ELF-1 (cell line): ENCODE measurements around the gene HTD2.
"Not testable (repeated sequence)": the region's sequence is repeated elsewhere in the genome, so short reads cannot be mapped to it uniquely, and the experiment has no call there.

Source experiments
- DNase-seq: peaks from one replicate; pipeline ENCODE4 v3.0.0-alpha.2; 2016; ENCODE audit warnings: low read depth, low spot score

Gene HTD2

DNA sequence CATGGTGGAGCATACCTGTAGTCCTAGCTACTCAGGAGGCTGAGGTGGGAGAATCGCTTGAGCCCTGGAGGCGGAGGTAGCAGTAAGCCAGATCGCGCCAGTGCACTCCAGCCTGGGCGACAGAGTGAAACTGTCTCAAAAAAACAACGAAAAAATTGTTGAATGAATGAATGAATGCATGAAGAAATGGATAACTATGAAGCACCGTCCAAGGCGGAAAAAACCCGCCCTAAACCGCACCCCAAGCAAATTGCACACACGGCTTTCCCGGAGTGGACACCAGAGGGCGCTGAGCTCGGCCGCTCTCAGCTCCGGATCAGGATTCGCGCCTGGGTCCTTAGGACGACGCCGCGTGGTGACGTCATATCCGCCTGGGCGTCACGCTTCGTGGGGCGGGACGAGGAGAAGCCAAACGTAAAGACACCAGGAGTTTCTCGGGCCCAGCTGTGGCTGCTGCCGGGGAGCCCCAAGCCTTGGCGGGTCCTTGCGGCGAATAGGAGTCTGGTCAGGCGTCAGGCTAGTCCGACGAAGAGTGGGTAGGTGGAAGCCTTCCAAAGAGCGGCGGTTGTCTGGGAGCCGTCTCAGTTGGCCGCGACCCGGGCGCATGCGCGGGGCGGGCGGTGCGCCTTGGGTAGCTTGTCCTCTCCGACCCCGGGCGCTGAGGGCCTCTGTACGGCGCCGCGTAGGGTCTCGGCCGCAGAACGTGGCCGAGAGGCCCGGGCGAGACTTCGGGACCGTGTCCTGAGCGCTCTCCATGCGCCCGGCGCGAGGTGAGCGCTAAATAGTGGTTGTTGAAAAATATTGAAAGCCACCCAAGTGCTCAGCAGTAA, at the start of gene HTD2, which contains the start of gene RPP14:
TSS of gene HTD2 (plus strand) at position 639 of the 830 bp plus-strand sequence. CDS start 11,094 bp downstream, outside the sequence.
TSS of gene RPP14 (plus strand) at position 364 of the 830 bp plus-strand sequence. CDS start 4,085 bp downstream, outside the sequence.
- DNase-seq, result peak; percentile 99

- no peak for DNase-seq
Measured at GRCh38 chr3:58258392-58259055, 47.8 kb upstream of the HTD2 start.

DNA sequence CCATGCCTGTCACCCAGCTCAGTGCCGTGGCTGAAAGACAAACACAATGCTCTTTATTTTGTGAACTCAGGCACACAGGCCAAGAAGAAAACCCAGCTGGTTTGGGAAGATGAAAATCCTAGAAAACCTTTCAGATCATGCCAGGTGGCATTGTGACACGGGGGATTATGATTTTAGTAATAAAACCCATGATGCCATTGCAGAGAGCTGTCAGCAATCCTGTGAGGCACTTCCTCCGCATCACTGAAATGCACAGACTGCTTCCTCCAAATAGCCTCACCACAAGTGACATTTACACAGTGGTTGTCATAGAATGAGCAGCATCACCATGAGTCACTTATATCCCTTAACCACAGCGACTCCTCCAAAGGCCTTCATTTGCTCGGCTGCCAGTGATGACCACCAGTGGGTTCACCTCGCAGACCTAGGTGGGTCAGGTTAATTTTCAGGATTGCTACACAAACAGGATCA, 46.0 kb upstream of the HTD2 start:
- DNase-seq, result no peak

- no peak for DNase-seq
Measured at GRCh38 chr3:58260733-58261132, 45.6 kb upstream of the HTD2 start.

DNA sequence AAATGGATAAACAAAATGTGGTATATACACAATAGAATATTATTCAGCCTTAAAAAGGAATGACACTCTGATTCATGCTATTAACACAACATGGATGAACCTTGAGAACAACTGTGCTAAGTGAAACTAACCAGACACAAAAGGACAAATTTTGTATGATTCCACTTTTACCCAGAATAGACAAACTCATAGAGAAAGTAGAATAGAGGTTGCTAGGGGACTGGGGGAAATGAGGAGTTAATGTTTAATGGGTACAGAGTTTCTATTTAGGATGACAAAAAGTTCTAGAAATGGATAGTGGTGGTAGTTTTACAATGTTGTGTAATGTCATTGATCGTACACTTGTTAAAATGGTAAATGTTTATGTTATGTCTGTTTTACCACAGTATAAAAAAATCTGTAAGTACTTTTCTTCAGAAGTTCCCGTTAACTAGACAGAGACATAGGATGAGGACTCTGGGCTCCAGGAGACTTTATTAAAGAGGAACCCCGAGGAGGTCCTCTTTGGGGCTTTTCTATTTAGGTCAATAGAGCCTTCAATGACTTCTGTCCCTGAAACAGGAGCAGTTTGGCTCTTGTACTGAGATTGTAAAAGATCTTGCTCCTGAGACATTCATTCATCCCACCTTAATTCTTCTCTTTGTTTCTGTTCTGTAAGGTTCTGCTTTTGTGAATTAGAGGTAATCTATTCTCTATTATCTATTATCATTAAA, 44.2 kb upstream of the HTD2 start:
- no peak for DNase-seq

GRCh38 chr3:58266577-58266976, 39.7 kb upstream of the HTD2 start:
- DNase-seq, result no peak

DNA sequence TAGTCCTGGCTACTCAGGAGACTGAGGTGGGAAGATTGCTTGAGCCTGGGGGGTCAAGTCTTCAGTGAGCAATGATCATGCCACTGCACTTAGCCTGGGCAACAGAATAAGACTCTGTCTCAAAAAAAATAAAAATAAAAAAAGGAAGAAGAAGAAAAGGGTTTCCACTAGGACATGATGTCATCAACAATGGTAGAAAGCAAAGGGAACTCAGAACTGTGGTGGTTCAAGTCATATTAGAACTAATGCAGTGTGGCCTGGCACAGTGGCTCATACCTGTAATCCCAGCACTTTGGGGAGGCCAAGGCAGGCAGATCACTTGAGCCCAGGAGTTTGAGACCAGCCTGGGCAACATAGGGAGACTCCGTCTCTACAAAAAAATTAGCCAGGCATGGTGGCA, 38.8 kb upstream of the HTD2 start:
- not testable (repeated sequence) for DNase-seq

- DNase-seq, result no peak
Measured at GRCh38 chr3:58269356-58269755, 37.0 kb upstream of the HTD2 start.

DNA sequence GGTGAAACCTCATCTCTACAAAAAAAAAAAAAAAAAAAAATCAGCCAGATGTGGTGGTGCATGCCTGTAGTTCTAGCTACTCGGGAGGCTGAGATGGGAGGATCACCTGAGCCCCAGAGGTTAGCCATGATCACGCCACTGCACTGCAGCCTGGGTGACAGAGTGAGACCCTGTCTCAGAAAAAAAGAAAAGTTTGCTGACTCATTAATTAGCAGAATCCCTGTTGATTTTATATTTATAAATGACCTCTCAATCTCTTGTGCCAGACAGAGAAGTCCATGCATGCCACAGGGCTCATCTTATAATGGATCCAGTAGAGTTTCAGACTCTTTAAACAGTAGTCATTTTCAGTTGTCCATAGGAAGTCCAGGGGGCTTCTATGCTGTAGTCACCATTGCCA, 35.8 kb upstream of the HTD2 start:
- DNase-seq, result no peak

DNA sequence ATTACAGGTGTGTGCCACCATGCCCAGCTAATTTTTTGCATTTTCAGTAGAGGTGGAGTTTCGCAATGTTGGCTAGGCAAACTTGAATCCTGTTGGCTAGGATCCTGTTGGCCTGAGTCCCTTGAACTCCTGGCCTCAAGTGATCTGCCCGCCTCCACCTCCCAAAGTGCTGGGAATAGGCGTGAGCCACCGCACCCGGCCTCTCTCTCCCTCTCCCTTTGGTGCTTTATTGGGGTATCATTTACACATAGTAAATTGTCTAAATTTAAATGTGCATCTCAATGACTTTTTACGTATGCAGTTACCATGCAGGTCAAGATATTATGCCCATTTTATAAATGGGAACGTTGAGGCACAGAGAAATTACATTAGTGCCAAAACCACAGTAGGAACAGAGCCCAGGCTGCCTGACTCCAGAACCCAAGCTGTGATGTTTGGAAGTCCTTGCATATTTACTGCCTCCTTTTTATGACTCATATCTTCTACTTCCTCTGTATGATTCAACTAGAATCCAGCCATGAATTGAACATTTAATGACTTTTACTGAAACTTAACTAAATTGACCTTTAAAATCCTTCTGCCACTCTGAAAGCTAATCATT, 34.3 kb upstream of the HTD2 start:
- DNase-seq, result no peak

DNA sequence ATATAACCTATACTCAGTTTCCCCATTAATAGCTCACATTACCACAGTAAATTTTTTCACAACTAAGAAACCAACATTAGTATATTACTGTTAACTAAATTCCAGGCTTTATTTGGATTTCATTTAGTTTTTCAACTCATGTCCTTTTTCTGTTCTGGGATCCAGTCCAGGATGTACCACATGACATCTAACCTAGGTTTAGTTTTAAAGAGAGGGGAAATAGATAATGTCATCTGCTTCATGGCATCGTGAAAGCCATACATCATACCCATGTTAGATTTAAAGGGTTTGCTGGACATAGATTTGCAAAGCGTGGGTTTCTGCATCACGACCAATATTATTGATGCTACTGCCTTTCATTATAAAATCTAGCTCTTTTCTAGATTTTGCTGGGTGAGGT, 33.4 kb upstream of the HTD2 start:
- no peak for DNase-seq

GRCh38 chr3:58273362-58273761, 33.0 kb upstream of the HTD2 start:
- not testable (repeated sequence) for DNase-seq

DNA sequence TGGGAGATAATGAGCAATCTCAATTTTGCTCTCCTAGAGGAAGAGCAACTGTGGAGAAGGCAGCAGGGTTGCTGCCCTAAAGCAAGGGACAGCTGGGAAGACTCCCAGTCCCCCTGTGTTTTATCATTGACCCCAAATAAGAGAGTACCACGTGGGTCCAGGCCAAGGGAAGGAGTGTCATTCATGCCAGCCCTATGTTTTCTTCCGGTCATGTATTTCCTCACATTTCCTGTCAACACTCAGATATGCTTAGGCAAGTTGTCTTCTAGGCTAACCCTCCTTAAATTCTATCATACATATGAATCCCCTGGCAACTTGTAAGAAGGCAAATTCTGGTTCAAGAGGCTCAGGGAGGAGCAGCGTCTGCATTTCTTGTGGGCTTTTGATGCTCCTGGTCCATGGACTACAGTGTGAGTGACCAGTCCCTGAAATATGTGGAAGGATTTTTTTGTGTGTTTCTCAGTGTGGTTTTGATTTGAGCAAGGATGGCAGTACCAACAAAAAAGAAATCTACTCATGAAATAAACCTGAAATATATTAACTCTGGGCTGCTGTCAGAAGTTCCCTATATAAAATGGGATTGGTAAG, 32.2 kb upstream of the HTD2 start:
- DNase-seq, result no peak

- peak; percentile 19 for DNase-seq
Measured at GRCh38 chr3:58281069-58281468, 25.3 kb upstream of the HTD2 start.

DNA sequence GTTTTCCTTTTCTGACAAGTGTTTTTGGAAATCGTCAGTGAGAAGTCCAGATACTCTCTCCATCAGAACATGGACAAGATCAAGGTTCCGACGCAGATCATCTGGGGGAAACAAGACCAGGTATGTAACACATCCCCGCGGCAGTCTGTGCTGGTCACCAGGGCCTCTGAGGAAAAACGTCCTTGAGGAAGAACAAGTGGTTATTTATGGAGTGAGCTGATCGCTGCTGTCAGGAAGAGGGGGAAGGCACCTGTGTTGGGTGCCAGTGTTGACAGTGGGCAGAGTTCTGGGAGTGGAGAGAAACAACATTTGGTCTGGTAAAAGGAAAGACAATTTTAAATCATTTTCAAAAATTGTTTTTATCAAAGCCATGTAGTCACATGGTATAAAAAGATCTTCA, 21.0 kb upstream of the HTD2 start:
- no peak for DNase-seq

- DNase-seq, result no peak
Measured at GRCh38 chr3:58287354-58287753, 19.0 kb upstream of the HTD2 start.

DNA sequence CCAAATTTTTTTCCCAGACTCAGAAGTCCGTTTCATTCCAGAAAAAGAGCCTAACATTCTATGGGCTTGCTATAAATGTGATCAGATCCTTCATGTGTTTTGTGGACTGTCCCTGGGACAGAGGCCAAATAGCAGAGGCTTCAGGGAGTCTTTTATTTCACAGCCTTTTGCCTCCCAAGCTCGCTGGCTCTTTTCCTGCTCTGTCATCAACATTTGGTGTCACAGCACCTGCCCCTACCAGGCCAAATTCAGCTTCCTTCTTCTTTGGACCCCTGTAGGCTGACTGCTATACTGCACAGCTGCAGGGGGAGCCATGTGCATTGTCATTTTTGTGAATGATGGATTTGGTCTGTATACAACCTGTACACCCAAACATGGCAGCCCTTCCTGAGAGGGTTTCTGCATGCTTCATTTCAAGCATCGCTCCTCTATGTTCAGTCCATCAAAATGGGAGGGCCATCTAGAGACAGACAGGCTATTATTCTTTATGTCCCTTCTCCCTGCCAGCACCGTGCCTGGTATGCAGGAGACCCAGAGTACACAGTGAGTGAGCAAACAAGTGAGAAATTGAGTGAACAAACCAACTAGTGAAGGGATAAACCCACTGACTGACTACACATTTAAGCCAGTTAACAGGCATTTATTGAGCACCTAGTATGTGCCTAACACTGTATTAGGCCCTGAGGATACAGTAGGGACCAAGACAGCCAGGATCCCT, 18.1 kb upstream of the HTD2 start:
- no peak for DNase-seq

GRCh38 chr3:58288964-58289613, 17.2 kb upstream of the HTD2 start:
- not testable (repeated sequence) for DNase-seq

DNA sequence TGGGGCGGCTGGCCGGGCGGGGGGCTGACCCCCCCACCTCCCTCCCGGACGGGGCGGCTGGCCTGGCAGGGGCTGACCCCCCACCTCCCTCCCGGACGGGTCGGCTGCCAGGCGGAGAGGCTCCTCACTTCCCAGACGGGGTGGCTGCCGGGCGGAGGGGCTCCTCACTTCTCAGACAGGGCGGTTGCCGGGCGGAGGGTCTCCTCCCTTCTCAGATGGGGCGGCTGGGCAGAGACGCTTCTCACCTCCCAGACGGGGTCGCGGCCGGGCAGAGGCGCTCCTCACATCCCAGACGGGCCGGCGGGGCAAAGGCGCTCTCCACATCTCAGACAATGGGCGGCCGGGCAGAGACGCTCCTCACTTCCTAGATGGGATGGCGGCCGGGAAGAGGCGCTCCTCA, 15.9 kb upstream of the HTD2 start:
- DNase-seq, result not testable (repeated sequence)

- DNase-seq, result no peak
Measured at GRCh38 chr3:58291671-58292338, 14.5 kb upstream of the HTD2 start.
